K562 (cell line): ENCODE measurements around the gene VPS33B. TPM values are rescaled to one million over a fixed set of nuclear protein-coding genes. Genes with fewer than 3 reads are reported as not detected.
A peak's percentile ranks its signal among the peaks of the same experiment; 100 is the strongest.

Experiments
- ETV6 ChIP-seq, 3 experiments: fragments of 150-350 bp in 1 of 3; sonication (generic) in 1 of 3; formaldehyde crosslinking in 1 of 3; IDR thresholded peaks; 2 replicates each; pipeline versions ENCODE4 v1.6.1 to v1.8.0; 2014 to 2022; ENCODE audit warnings: borderline replicate concordance in 2 of 3, low read depth in 2 of 3, antibody characterized with exemption in 1 of 3, low read length in 1 of 3, mild to moderate bottlenecking in 1 of 3, missing genetic modification reagents in 1 of 3
- FUS ChIP-seq: fragments of 200-400 bp; formaldehyde crosslinking; optimal IDR thresholded peaks from 2 replicates; pipeline ENCODE3; 2017; ENCODE audit warnings: low read depth, low read length
- RNF2 ChIP-seq: sonication (generic); IDR thresholded peaks from 2 replicates; pipeline ENCODE4 v1.6.1; 2016
- SETDB1 ChIP-seq: IDR thresholded peaks from one replicate; pipeline ENCODE4 v1.6.1; 2012; ENCODE audit warnings: low read length, control low read depth, inconsistent platforms
- THRB ChIP-seq: fragments of 450-650 bp; formaldehyde crosslinking; conservative IDR thresholded peaks from 2 replicates; pipeline ENCODE4 v1.4.0; 2022; ENCODE audit warnings: mild to moderate bottlenecking, missing genetic modification characterization
- WHSC1 ChIP-seq: IDR thresholded peaks from one replicate; pipeline ENCODE4 v1.6.1; 2012; ENCODE audit warnings: low read length, control low read depth, inconsistent platforms
- ZBTB40 ChIP-seq, 2 experiments: fragments of 450-650 bp in 1 of 2; sonication (generic) in 1 of 2; formaldehyde crosslinking in 1 of 2; IDR thresholded peaks; 2 replicates each; pipeline versions ENCODE4 v1.7.1 to v1.9.0; 2016 to 2022; ENCODE audit warnings: inconsistent platforms in 1 of 2, mild to moderate bottlenecking in 1 of 2, missing genetic modification reagents in 1 of 2
- ZKSCAN1 ChIP-seq: fragments of 150-350 bp; IDR thresholded peaks from 2 replicates; pipeline ENCODE4 v1.6.1; 2016; ENCODE audit warnings: low read depth, low read length
- ZNF143 ChIP-seq: sonication (generic); formaldehyde crosslinking; IDR thresholded peaks from 2 replicates; pipeline ENCODE4 v1.9.0; 2022; ENCODE audit warnings: mild to moderate bottlenecking, missing genetic modification reagents
- ZNF766 ChIP-seq: fragments of 200-800 bp; sonication (Bioruptor generic); conservative IDR thresholded peaks from 2 replicates; pipeline ENCODE4 v1.6.1; 2016; ENCODE audit warnings: missing genetic modification characterization, missing compliant biosample characterization
- polyA plus RNA-seq, 8 experiments: library from polyadenylated mRNA; depleted of rRNA in 4 of 8; stranded (reverse) in 5 of 8; unstranded in 3 of 8; fragments of >200 nt; fragmentation: Nextera tagmentation in 2 of 8; fragmentation: Illumina TruSeq in 1 of 8; extraction: Ambion mirVana in 2 of 8; extraction: Trizol in 1 of 8; gene quantifications; 2 replicates each; pipeline versions ENCODE4 v1.2.1 to v1.2.3, GENCODE V29; 2011 to 2014; ENCODE audit warnings: inconsistent platforms in 1 of 8, missing spikeins in 1 of 8
- total RNA-seq, 7 experiments: library from RNA; depleted of rRNA in 6 of 7; stranded (reverse); fragments of >200 nt in 6 of 7; fragmentation: Illumina TruSeq in 2 of 7; extraction: Trizol in 2 of 7; gene quantifications; 2 replicates each; pipeline versions ENCODE4 v1.2.1 to v1.2.3, GENCODE V29; 2011 to 2021; ENCODE audit warnings: low replicate concordance in 1 of 7

The VPS33B gene
- total and polyA plus RNA-seq, 9 of the 15 experiments (the other 6 are each of a cell fraction or from before 2014, with no cell fraction given) = 9.4 to 25.5 (median 14.8) TPM

GRCh38 chr15:90954712-90955623 is 67.4 kb downstream of the VPS33B start, which contains the start of gene RCCD1 (continued):
- TF ChIP-seq ZBTB40 (IDR thresholded peaks at IDR 0.05) (peak; percentile 40), ZBTB40 (CRISPR knock-in tag; IDR thresholded peaks at IDR 0.05) (no peak), ETV6 (IDR thresholded peaks at IDR 0.05; ENCODE audit: borderline replicate concordance in 1 of 2, low read depth in 2 of 2, low read length in 1 of 2) (0 out of 4 replicates have a peak, but pooled peaks of 1 of the 2 experiments have one; percentile 31), ETV6 (CRISPR knock-in tag; IDR thresholded peaks at IDR 0.05; ENCODE audit: borderline replicate concordance) (no peak), RNF2 (peak; percentile 60; the same call in 1 of the 2 replicates), THRB (CRISPR knock-in tag) (no peak), ZKSCAN1 (peak; percentile 40; the same call in 1 of the 2 replicates), ZNF766 (peak; percentile 66; the same call in 1 of the 2 replicates), WHSC1 (no peak), SETDB1 (no peak), FUS (peak; percentile 88), ZNF143 (CRISPR knock-in tag) (0 out of 2 replicates have a peak, but pooled peaks have one; percentile 17)
